ENCODE data around the gene FAF2.
"Not testable (repeated sequence)": the region's sequence is repeated elsewhere in the genome, so short reads cannot be mapped to it uniquely, and the experiment has no call there.

FAF2 gene

DNA sequence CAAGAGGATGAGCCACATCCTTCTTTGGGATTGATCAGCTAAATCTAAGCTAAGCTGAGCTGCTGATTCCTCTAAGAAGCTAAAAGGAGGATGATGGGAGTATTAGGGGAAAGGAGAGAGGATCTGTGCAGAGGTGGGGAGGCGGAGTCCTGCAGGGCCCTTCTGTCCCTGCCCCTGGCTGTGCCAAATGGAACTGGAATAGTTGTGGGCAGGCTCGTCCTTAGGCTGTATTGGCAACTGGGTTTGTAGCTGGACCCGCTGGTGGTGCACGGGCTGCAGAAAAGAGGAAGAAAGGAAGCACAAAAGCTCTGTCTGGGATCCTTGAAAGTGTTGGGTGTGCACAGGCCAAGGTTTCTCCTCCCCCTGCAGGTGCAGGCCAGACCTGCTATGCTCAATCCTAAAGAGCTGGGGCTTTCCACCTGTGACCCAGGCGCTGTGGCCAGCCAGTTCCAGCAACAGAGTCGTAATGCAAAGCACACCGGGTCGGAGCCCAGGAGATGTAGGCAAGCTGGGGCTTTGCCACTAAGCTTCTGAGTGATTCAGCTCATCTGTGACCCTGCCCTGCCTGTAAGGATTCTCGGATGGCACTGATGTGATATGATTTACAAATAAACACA, 41.6 kb upstream of the FAF2 start:
- Mint-ChIP-seq H3K4me3 (no peak overlapping the region), H3K36me3 (ENCODE audit: low read depth) (peaks cover 17% of the 10 kb centered on the region), H3K9me3 (no peaks in the 10 kb centered on the region), H3K4me1 (peaks cover 7% of the 10 kb centered on the region), H3K27ac (no peak overlapping the region), H3K27me3 (ENCODE audit: low read depth) (no peaks in the 10 kb centered on the region)
- TF ChIP-seq, protein P1, sequence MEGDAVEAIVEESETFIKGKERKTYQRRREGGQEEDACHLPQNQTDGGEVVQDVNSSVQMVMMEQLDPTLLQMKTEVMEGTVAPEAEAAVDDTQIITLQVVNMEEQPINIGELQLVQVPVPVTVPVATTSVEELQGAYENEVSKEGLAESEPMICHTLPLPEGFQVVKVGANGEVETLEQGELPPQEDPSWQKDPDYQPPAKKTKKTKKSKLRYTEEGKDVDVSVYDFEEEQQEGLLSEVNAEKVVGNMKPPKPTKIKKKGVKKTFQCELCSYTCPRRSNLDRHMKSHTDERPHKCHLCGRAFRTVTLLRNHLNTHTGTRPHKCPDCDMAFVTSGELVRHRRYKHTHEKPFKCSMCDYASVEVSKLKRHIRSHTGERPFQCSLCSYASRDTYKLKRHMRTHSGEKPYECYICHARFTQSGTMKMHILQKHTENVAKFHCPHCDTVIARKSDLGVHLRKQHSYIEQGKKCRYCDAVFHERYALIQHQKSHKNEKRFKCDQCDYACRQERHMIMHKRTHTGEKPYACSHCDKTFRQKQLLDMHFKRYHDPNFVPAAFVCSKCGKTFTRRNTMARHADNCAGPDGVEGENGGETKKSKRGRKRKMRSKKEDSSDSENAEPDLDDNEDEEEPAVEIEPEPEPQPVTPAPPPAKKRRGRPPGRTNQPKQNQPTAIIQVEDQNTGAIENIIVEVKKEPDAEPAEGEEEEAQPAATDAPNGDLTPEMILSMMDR (IDR thresholded peaks at IDR 0.05; ENCODE audit: unreplicated experiment in 3 of 3), result no peak

DNA sequence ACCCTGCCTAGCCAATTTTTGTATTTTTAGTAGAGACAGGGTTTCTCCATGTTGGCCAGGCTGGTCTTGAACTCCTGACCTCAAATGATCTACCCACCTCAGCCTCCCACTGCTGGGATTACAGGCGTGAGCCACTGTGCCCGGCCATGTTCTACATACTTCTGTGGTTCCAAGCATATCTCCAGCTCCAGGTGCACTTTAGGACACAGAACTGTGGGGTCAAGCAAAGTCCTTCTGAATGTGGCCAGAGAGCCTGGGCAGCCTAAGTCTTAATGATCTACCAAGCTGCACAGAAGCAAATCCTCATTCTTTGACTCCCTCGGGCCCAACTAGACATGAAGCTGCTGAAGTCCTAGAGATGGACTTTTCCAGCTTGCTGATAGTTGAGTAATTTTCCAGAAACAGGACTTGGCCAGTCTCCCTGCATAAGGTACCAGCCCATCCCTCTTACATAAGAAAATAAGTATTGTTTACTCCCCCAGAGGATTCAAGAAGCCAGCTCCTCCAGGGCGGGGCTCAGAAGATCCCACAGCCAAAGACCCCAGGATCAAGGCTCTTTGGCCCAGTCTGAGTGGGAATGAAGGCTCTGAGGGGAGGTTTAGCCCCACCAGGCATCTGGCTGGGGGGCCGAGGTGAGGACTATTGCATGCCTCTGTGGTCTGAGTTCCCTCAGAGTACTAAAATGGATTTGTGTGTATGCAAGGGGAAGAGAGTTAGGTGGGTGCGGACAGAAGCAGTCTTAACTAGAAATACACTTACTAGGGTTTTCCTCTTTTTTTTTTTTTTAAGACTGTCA, 40.5 kb upstream of the FAF2 start:
- Mint-ChIP-seq H3K4me3 (no peak overlapping the region), H3K4me1 (peaks cover 2% of the 10 kb centered on the region), H3K9me3 (no peaks in the 10 kb centered on the region), H3K27me3 (ENCODE audit: low read depth) (no peaks in the 10 kb centered on the region), H3K36me3 (ENCODE audit: low read depth) (peaks cover 13% of the 10 kb centered on the region), H3K27ac (peak overlapping the region in 2 of 3 experiments; percentile 33 to 61)
- TF ChIP-seq, protein P1 (IDR thresholded peaks at IDR 0.05; ENCODE audit: unreplicated experiment in 3 of 3), result no peak

- H3K27ac Mint-ChIP-seq; H3K4me3 Mint-ChIP-seq; H3K27me3 Mint-ChIP-seq (ENCODE audit: low read depth); H3K9me3 Mint-ChIP-seq; H3K4me1 Mint-ChIP-seq: not testable (repeated sequence)
- H3K36me3 Mint-ChIP-seq (ENCODE audit: low read depth), result peaks cover 11% of the 10 kb centered on the region
Measured at GRCh38 chr5:176408252-176408573, 40.0 kb upstream of the FAF2 start.

DNA sequence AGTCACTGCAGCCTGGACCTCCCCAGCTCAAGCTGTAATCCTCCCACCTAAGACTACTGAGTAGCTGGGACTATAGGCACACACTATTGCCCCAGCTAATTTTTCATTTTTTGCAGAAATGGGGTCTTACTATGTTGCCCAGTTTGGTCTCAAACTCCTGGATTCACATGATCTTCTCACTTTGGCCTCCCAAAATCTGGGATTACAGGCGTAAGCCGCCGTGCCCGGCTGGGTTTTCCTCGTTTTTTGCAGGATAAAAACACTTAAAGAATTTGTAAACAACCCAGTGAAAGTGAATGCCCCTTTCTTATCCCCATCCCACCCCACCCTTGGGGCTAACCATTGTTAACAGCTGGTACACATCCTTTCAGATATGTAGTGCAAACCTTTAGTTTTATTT, 39.6 kb upstream of the FAF2 start:
- TF ChIP-seq, protein P1 (IDR thresholded peaks at IDR 0.05; ENCODE audit: unreplicated experiment in 3 of 3), result no peak
- Mint-ChIP-seq H3K4me3 (no peak overlapping the region), H3K9me3 (no peaks in the 10 kb centered on the region), H3K27me3 (ENCODE audit: low read depth) (no peaks in the 10 kb centered on the region), H3K27ac (no peak overlapping the region), H3K36me3 (ENCODE audit: low read depth) (peaks cover 11% of the 10 kb centered on the region), H3K4me1 (no peaks in the 10 kb centered on the region)

DNA sequence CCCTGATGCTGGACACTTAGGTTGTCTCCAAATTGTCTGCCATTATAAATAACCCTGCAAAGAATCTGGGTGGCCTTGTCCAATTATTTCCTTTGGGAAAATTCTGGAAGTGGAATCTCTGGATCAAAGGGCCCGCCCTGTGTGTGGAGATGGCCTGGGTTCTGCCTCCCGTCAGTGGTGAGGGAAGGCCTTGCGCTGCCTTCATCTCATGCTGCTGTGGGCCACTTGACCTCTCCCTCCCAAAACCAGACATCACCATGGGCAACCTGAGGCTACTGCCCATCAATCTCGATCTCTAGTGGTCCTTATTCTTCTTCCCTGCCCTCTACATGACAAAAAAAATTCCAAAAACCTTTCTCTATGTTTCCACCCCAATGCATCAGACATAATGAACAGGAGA, 38.4 kb upstream of the FAF2 start:
- H3K27ac Mint-ChIP-seq, result no peak overlapping the region
- no peak overlapping the region for H3K4me3 Mint-ChIP-seq
- peaks cover 11% of the 10 kb centered on the region for H3K36me3 Mint-ChIP-seq (ENCODE audit: low read depth)
- no peaks in the 10 kb centered on the region for H3K27me3 Mint-ChIP-seq (ENCODE audit: low read depth)
- no peaks in the 10 kb centered on the region for H3K9me3 Mint-ChIP-seq
- TF ChIP-seq, protein P1 (IDR thresholded peaks at IDR 0.05; ENCODE audit: unreplicated experiment in 3 of 3), result no peak
- H3K4me1 Mint-ChIP-seq, result peaks cover 3% of the 10 kb centered on the region

- Mint-ChIP-seq H3K4me3 (no peak overlapping the region), H3K9me3 (no peaks in the 10 kb centered on the region), H3K36me3 (ENCODE audit: low read depth) (peaks cover 11% of the 10 kb centered on the region), H3K27me3 (ENCODE audit: low read depth) (no peaks in the 10 kb centered on the region), H3K4me1 (peaks cover 12% of the 10 kb centered on the region), H3K27ac (no peak overlapping the region)
- TF ChIP-seq, protein P1 (IDR thresholded peaks at IDR 0.05; ENCODE audit: unreplicated experiment in 3 of 3), result no peak
Measured at GRCh38 chr5:176410486-176411180, 37.6 kb upstream of the FAF2 start.
